H9 (cell line): ENCODE results near the gene CCDC158. TPM values are rescaled to one million over a fixed set of nuclear protein-coding genes. Genes with fewer than 3 reads are reported as not detected.

ENCODE experiments used
- DNase-seq: peaks from one replicate; pipeline ENCODE4 v3.0.0-alpha.2; 2017
- H2AFZ ChIP-seq: one replicate; pipeline ENCODE4 v1.6.1; 2013; ENCODE audit warnings: mild to moderate bottlenecking, low read length, control low read depth, moderate library complexity
- H2AK5ac ChIP-seq: 2 replicates; pipeline ENCODE4 v1.6.1; 2013; ENCODE audit warnings: low read length, control low read depth, mixed read lengths; ENCODE audit not compliant: insufficient read length
- H2BK120ac ChIP-seq: one replicate; pipeline ENCODE4 v1.6.1; 2013; ENCODE audit warnings: low read depth, mild to moderate bottlenecking, low read length, control low read depth, inconsistent platforms; ENCODE audit not compliant: poor library complexity, severe bottlenecking
- H2BK12ac ChIP-seq: 2 replicates; pipeline ENCODE4 v1.6.1; 2013; ENCODE audit warnings: low read length, control low read depth, mixed read lengths, low read depth; ENCODE audit not compliant: insufficient read length
- H2BK15ac ChIP-seq: 2 replicates; pipeline ENCODE4 v1.6.1; 2013; ENCODE audit warnings: low read depth, low read length, control low read depth
- H2BK20ac ChIP-seq: one replicate; pipeline ENCODE4 v1.6.1; 2013; ENCODE audit warnings: low read depth, mild to moderate bottlenecking, low read length, control low read depth, inconsistent platforms; ENCODE audit not compliant: poor library complexity, severe bottlenecking
- H2BK5ac ChIP-seq: 2 replicates; pipeline ENCODE4 v1.6.1; 2013; ENCODE audit warnings: low read length, control low read depth, mixed read lengths; ENCODE audit not compliant: insufficient read length
- H3K14ac ChIP-seq: 2 replicates; pipeline ENCODE4 v1.6.1; 2013; ENCODE audit warnings: low read length, control low read depth; ENCODE audit not compliant: insufficient read depth
- H3K18ac ChIP-seq: 2 replicates; pipeline ENCODE4 v1.6.1; 2013; ENCODE audit warnings: low read depth, mild to moderate bottlenecking, mixed read lengths, low read length, control low read depth; ENCODE audit not compliant: insufficient read length
- H3K23ac ChIP-seq: 2 replicates; pipeline ENCODE4 v1.6.1; 2013; ENCODE audit warnings: low read length, control low read depth, mixed read lengths, low read depth; ENCODE audit not compliant: insufficient read length
- H3K23me2 ChIP-seq: 2 replicates; pipeline ENCODE4 v1.6.1; 2013; ENCODE audit warnings: low read depth, mild to moderate bottlenecking, mixed read lengths, low read length, control low read depth; ENCODE audit not compliant: insufficient read length, poor library complexity, severe bottlenecking
- H3K27ac ChIP-seq: 2 replicates; pipeline ENCODE4 v1.5.1; 2013; ENCODE audit warnings: low read length, control low read depth, mixed read lengths, low read depth; ENCODE audit not compliant: insufficient read length
- H3K27me3 ChIP-seq: 2 replicates; pipeline ENCODE4 v1.6.1; 2013; ENCODE audit warnings: low read length, control low read depth, inconsistent platforms; ENCODE audit not compliant: insufficient read depth
- H3K4ac ChIP-seq: 2 replicates; pipeline ENCODE4 v1.6.1; 2013; ENCODE audit warnings: low read depth, mild to moderate bottlenecking, control low read depth, inconsistent platforms, low read length, moderate library complexity
- H3K4me1 ChIP-seq: 2 replicates; pipeline ENCODE4 v1.6.1; 2013; ENCODE audit warnings: low read length, control low read depth, inconsistent platforms; ENCODE audit not compliant: insufficient read depth
- H3K4me2 ChIP-seq: 2 replicates; pipeline ENCODE4 v1.6.1; 2013; ENCODE audit warnings: low read length, control low read depth, mixed read lengths; ENCODE audit not compliant: insufficient read length, insufficient read depth
- H3K56ac ChIP-seq: 2 replicates; pipeline ENCODE4 v1.6.1; 2013; ENCODE audit warnings: low read depth, mild to moderate bottlenecking, mixed read lengths, low read length, control low read depth; ENCODE audit not compliant: insufficient read length
- H3K79me1 ChIP-seq: 2 replicates; pipeline ENCODE4 v1.6.1; 2013; ENCODE audit warnings: low read depth, mild to moderate bottlenecking, moderate library complexity, low read length, control low read depth, inconsistent platforms; ENCODE audit not compliant: insufficient read depth, poor library complexity, severe bottlenecking
- H3K79me2 ChIP-seq: 2 replicates; pipeline ENCODE4 v1.6.1; 2013; ENCODE audit warnings: low read length, control low read depth, inconsistent platforms; ENCODE audit not compliant: insufficient read depth
- H3K9ac ChIP-seq: 2 replicates; pipeline ENCODE4 v1.6.1; 2013; ENCODE audit warnings: low read length, control low read depth, mixed read lengths; ENCODE audit not compliant: insufficient read length; ENCODE audit errors: extremely low read depth
- H3K9me3 ChIP-seq: one replicate; pipeline ENCODE4 v1.6.1; 2013; ENCODE audit warnings: low read depth, low read length, inconsistent platforms; ENCODE audit not compliant: control insufficient read depth
- H3T11ph ChIP-seq: one replicate; pipeline ENCODE4 v1.6.1; 2013; ENCODE audit warnings: mild to moderate bottlenecking, low read length, control low read depth, inconsistent platforms
- H4K20me1 ChIP-seq: one replicate; pipeline ENCODE4 v1.6.1; 2013; ENCODE audit not compliant: control insufficient read depth, insufficient read length, insufficient read depth
- H4K5ac ChIP-seq: 2 replicates; pipeline ENCODE4 v1.6.1; 2013; ENCODE audit warnings: low read depth, mild to moderate bottlenecking, mixed read lengths, low read length, control low read depth; ENCODE audit not compliant: insufficient read length
- H4K8ac ChIP-seq: replicated peaks from 2 replicates; pipeline ENCODE4 v1.6.1; 2013; ENCODE audit warnings: low read length, control low read depth, mixed read lengths, low read depth; ENCODE audit not compliant: insufficient read length
- H4K91ac ChIP-seq: 2 replicates; pipeline ENCODE4 v1.6.1; 2013; ENCODE audit warnings: low read depth, mild to moderate bottlenecking, moderate library complexity, mixed read lengths, low read length, control low read depth; ENCODE audit not compliant: insufficient read length
- H3K27ac Mint-ChIP-seq, 3 experiments: 2 replicates in 2 of 3; 3 replicates in 1 of 3; pipeline ENCODE4 v1.8.0; 2020 to 2021; ENCODE audit warnings: mixed read lengths in 3 of 3, mild to moderate bottlenecking in 1 of 3, moderate library complexity in 1 of 3
- H3K27me3 Mint-ChIP-seq: 2 replicates; pipeline ENCODE4 v1.8.0; 2021; ENCODE audit warnings: low read depth, mild to moderate bottlenecking, moderate library complexity, mixed read lengths
- H3K36me3 Mint-ChIP-seq, 3 experiments: 2 replicates in 2 of 3; 3 replicates in 1 of 3; pipeline ENCODE4 v1.8.0; 2020 to 2021; ENCODE audit warnings: low read depth in 3 of 3, mixed read lengths in 3 of 3; ENCODE audit not compliant: insufficient read depth in 1 of 3
- H3K4me1 Mint-ChIP-seq, 2 experiments: 2 replicates each; pipeline ENCODE4 v1.8.0; 2020; ENCODE audit warnings: mixed read lengths in 2 of 2
- H3K4me3 Mint-ChIP-seq, 2 experiments: 2 replicates in 1 of 2; 3 replicates in 1 of 2; pipeline ENCODE4 v1.8.0; 2020 to 2021; ENCODE audit warnings: mild to moderate bottlenecking in 2 of 2, mixed read lengths in 2 of 2, moderate library complexity in 1 of 2
- H3K9me3 Mint-ChIP-seq, 2 experiments: 2 replicates in 1 of 2; 3 replicates in 1 of 2; pipeline ENCODE4 v1.8.0; 2020; ENCODE audit warnings: mild to moderate bottlenecking in 2 of 2, mixed read lengths in 2 of 2, moderate library complexity in 1 of 2
- WGBS: extraction: QIAGEN DNeasy Blood & Tissue Kit; methylation state at CpG from one replicate; pipeline ENCODE4 v1.1.7; 2013; ENCODE audit warnings: missing lambda C conversion rate, low lambda C conversion rate, mixed read lengths; ENCODE audit not compliant: insufficient read length; ENCODE audit errors: extremely low coverage; 5-methylcytosine and 5-hydroxymethylcytosine counted together
- total RNA-seq: library from RNA; stranded (reverse); gene quantifications from 2 replicates; pipeline ENCODE4 v1.2.1, GENCODE V29; 2021
- TF ChIP-seq, protein P1 (sequence below): fragments of 200-600 bp; sonication (generic); conservative IDR thresholded peaks from 3 replicates; pipeline ENCODE4 v1.8.0; 2021; ENCODE audit warnings: antibody characterized with exemption, mild to moderate bottlenecking

Gene CCDC158
- total RNA-seq, 1 experiment from 2014 or later = not detected

DNA sequence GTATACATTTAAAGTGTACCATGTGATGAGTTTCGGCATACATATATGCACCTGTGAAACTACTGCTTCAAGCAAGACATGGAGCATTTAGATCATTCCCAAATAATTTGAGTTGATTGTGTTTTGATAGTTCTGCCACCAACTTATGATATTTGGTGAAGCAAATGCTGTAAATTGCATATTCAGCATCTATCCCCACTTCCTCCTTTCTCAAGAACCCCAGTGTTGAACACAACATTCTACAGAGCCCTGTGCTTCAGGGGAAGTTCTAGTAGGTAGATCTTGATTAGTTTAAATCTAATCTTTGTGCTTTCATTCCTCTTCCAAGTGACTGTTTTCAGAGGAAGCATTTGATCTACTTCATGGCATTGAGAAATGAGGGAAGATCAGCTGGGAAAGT lies 8.7 kb upstream of the CCDC158 start:
- Histone ChIP-seq H3K56ac (no peak overlapping the region), H3T11ph (no peak overlapping the region), H3K79me2 (no peaks in the 10 kb centered on the region), H2AK5ac (no peak overlapping the region), H3K9ac (no peak overlapping the region), H3K23me2 (no peaks in the 10 kb centered on the region), H4K91ac (no peak overlapping the region), H3K79me1 (no peaks in the 10 kb centered on the region), H4K8ac (no peak overlapping the region), H3K27ac (no peak overlapping the region), H4K20me1 (no peaks in the 10 kb centered on the region), H2BK20ac (no peak overlapping the region), H3K9me3 (no peaks in the 10 kb centered on the region), H3K27me3 (no peaks in the 10 kb centered on the region), H3K14ac (no peak overlapping the region), H4K5ac (no peak overlapping the region), H2BK15ac (no peak overlapping the region), H3K18ac (no peak overlapping the region), H2BK120ac (no peak overlapping the region), H3K4me2 (no peak overlapping the region), H2BK5ac (no peak overlapping the region), H3K23ac (no peak overlapping the region), H3K4ac (no peak overlapping the region), H2AFZ (no peak overlapping the region), H3K4me1 (peaks cover 2% of the 10 kb centered on the region), H2BK12ac (no peak overlapping the region)
- Mint-ChIP-seq H3K4me3 (no peak overlapping the region), H3K36me3 (no peaks in the 10 kb centered on the region), H3K27ac (no peak overlapping the region), H3K9me3 (no peaks in the 10 kb centered on the region; a peak in 1 of 5 replicates), H3K27me3 (no peaks in the 10 kb centered on the region), H3K4me1 (peaks cover 25 to 28% of the 10 kb centered on the region in 2 experiments)
- TF ChIP-seq, protein P1, sequence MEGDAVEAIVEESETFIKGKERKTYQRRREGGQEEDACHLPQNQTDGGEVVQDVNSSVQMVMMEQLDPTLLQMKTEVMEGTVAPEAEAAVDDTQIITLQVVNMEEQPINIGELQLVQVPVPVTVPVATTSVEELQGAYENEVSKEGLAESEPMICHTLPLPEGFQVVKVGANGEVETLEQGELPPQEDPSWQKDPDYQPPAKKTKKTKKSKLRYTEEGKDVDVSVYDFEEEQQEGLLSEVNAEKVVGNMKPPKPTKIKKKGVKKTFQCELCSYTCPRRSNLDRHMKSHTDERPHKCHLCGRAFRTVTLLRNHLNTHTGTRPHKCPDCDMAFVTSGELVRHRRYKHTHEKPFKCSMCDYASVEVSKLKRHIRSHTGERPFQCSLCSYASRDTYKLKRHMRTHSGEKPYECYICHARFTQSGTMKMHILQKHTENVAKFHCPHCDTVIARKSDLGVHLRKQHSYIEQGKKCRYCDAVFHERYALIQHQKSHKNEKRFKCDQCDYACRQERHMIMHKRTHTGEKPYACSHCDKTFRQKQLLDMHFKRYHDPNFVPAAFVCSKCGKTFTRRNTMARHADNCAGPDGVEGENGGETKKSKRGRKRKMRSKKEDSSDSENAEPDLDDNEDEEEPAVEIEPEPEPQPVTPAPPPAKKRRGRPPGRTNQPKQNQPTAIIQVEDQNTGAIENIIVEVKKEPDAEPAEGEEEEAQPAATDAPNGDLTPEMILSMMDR = no peak
- DNase-seq = no peak
- no CpG with 5 or more reads among the region's 1 CpG for WGBS
